ENCODE measurements around the gene CAMP. TPM values are rescaled to one million over a fixed set of nuclear protein-coding genes. Genes with fewer than 3 reads are reported as not detected.

CAMP gene
- total RNA-seq, 4 donors from 2014 or later, result not detected

- H3K9me3 ChIP-seq, result no peaks in the 10 kb centered on the region
- DNase-seq, result no peak
- no peaks in the 10 kb centered on the region for H3K27me3 ChIP-seq
- H3K4me3 ChIP-seq, result no peak overlapping the region
- H3K27ac ChIP-seq, result no peak overlapping the region
- TF ChIP-seq POLR2A (IDR thresholded peaks at IDR 0.05) (no peak), EP300 (IDR thresholded peaks at IDR 0.05; ENCODE audit: low read depth) (no peak), CTCF (IDR thresholded peaks at IDR 0.05) (no peak), POLR2AphosphoS5 (IDR thresholded peaks at IDR 0.05) (no peak)
- no peaks in the 10 kb centered on the region for H3K36me3 ChIP-seq
- H3K4me1 ChIP-seq, result peaks cover 0 to 26% (median 16%) of the 10 kb centered on the region in 4 donors
- intact Hi-C loops (cut with DNase I; ENCODE audit: low total_unique reads), result no loop called here
- in situ Hi-C loops (cut with MboI; ENCODE audit: low pct_ligation_motif_present in 1 of 4, low pct_unique_long_range_greater_than_20kb in 1 of 4, low sequenced_read_pairs in 3 of 4), result no loop called here
- 71 to 84% methylated on average over 1 to 2 of the region's 2 CpGs for WGBS, 2 donors (ENCODE audit: low coverage in 1 of 2)
Observed at GRCh38 chr3:48184299-48184698, 39.0 kb upstream of the CAMP start.

- 80 to 86% methylated on average over 1 to 4 of the region's 4 CpGs for whole genome bisulfite sequencing, 2 donors (ENCODE audit: low coverage in 1 of 2)
- Histone ChIP-seq H3K27me3 (no peaks in the 10 kb centered on the region), H3K27ac (peak overlapping the region; percentile 14 to 88 (median 54)), H3K36me3 (no peaks in the 10 kb centered on the region), H3K4me1 (peaks cover 0 to 26% (median 16%) of the 10 kb centered on the region in 4 donors), H3K9me3 (no peaks in the 10 kb centered on the region), H3K4me3 (no peak overlapping the region)
- intact Hi-C loops (cut with DNase I; ENCODE audit: low total_unique reads) (no loop called here), in situ Hi-C loops (cut with MboI; ENCODE audit: low pct_ligation_motif_present in 1 of 4, low pct_unique_long_range_greater_than_20kb in 1 of 4, low sequenced_read_pairs in 3 of 4) (no loop called here)
- no peak for TF ChIP-seq EP300 (IDR thresholded peaks at IDR 0.05; ENCODE audit: low read depth)
- no peak for TF ChIP-seq POLR2A (IDR thresholded peaks at IDR 0.05)
- no peak for TF ChIP-seq CTCF (IDR thresholded peaks at IDR 0.05)
- no peak for TF ChIP-seq POLR2AphosphoS5 (IDR thresholded peaks at IDR 0.05)
- DNase-seq, result no peak
Observed at GRCh38 chr3:48185129-48185528, 38.2 kb upstream of the CAMP start.

- intact Hi-C loops (cut with DNase I; ENCODE audit: low total_unique reads) (no loop called here), in situ Hi-C loops (cut with MboI; ENCODE audit: low pct_ligation_motif_present in 1 of 4, low pct_unique_long_range_greater_than_20kb in 1 of 4, low sequenced_read_pairs in 3 of 4) (no loop called here)
- Histone ChIP-seq H3K9me3 (no peaks in the 10 kb centered on the region), H3K27ac (peak overlapping the region; percentile 63 to 88 (median 84)), H3K4me3 (peak overlapping the region in 3 of 4 donors; percentile 56 to 83 (median 82)), H3K4me1 (peaks cover 0 to 26% (median 16%) of the 10 kb centered on the region in 4 donors), H3K36me3 (no peaks in the 10 kb centered on the region), H3K27me3 (no peaks in the 10 kb centered on the region)
- no peak for TF ChIP-seq POLR2A (IDR thresholded peaks at IDR 0.05)
- TF ChIP-seq POLR2AphosphoS5 (IDR thresholded peaks at IDR 0.05), result no peak
- TF ChIP-seq EP300 (IDR thresholded peaks at IDR 0.05; ENCODE audit: low read depth), result no peak
- TF ChIP-seq CTCF (IDR thresholded peaks at IDR 0.05), result no peak
- DNase-seq, result no peak
- 13 to 25% methylated on average over 4 to 7 of the region's 7 CpGs for WGBS, 2 donors (ENCODE audit: low coverage in 1 of 2)
Observed at GRCh38 chr3:48186631-48187300, 36.5 kb upstream of the CAMP start.

- H3K27ac ChIP-seq, result peak overlapping the region; percentile 63 to 88 (median 84)
- peaks cover 0 to 26% (median 16%) of the 10 kb centered on the region in 4 donors for H3K4me1 ChIP-seq
- no peaks in the 10 kb centered on the region for H3K36me3 ChIP-seq
- in situ Hi-C loops (cut with MboI; ENCODE audit: low pct_ligation_motif_present in 1 of 4, low pct_unique_long_range_greater_than_20kb in 1 of 4, low sequenced_read_pairs in 3 of 4), result no loop called here
- 0 to 8% methylated on average over 2 to 8 of the region's 8 CpGs for WGBS, 2 donors (ENCODE audit: low coverage in 1 of 2)
- H3K4me3 ChIP-seq, result peak overlapping the region; percentile 56 to 83 (median 70)
- no peak for TF ChIP-seq EP300 (IDR thresholded peaks at IDR 0.05; ENCODE audit: low read depth)
- no peak for TF ChIP-seq POLR2AphosphoS5 (IDR thresholded peaks at IDR 0.05)
- TF ChIP-seq CTCF (IDR thresholded peaks at IDR 0.05), result no peak
- TF ChIP-seq POLR2A (IDR thresholded peaks at IDR 0.05), result no peak
- no peak for DNase-seq
- intact Hi-C loops (cut with DNase I; ENCODE audit: low total_unique reads), result no loop called here
- H3K27me3 ChIP-seq, result no peaks in the 10 kb centered on the region
- H3K9me3 ChIP-seq, result no peaks in the 10 kb centered on the region
Observed at GRCh38 chr3:48187301-48187578, 36.1 kb upstream of the CAMP start.
